ENCODE data around the gene COX19. TPM values are rescaled to one million over a fixed set of nuclear protein-coding genes. Genes with fewer than 3 reads are reported as not detected.

COX19 gene
- total and polyA plus RNA-seq, 2 donors (not counting 1 experiment from before 2014, with no cell fraction given) = 14.7 to 38.3 TPM

DNA sequence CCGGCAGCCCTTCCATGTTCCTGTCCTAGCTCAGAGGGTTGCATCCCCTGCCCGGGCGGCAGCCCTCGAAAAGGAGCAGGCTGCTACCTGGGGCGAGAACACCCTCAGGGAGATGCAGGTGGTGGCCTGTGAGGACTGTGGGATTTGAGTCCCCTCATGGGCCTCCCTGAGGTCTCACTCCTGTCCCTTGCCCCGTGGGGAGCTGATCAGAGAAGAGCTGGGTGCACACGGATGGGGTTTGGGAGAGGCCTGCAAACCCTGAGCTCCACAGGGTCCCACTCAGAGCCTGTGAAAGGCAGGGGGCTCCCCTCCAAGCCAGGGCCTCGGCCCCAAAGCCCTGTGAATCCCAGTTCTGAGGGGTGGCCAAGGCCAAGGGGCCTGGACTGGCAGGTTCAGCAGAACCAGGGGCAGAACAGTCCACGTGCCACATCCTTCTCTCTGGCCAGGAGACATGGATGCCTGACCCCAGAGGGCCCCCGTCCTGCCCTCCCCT lies 7.2 kb upstream of the COX19 start:
- Mint-ChIP-seq H3K9me3 (ENCODE audit: insufficient read depth) (no peaks in the 10 kb centered on the region), H3K27me3 (peaks cover 8% of the 10 kb centered on the region), H3K4me3 (no peak overlapping the region), H3K27ac (no peak overlapping the region), H3K4me1 (peaks cover 2% of the 10 kb centered on the region)
- DNase-seq (no peak), ATAC-seq (ENCODE audit: low read depth) (no peak)
- ChIA-PET CTCF (interaction anchor here (0.9 to 1.4 kb wide), 5 partner anchors 9 to 192 kb away, joined by 3 to 5 read pairs (median 3); no protein-coding TSS in a partner anchor), POLR2A (no interaction called here)
- Histone ChIP-seq H3K27ac (ENCODE audit: low read length in 2 of 2) (no peak overlapping the region), H3K4me2 (replicated peaks; ENCODE audit: low read depth, low read length, poor library complexity, severe bottlenecking) (no peak overlapping the region), H3K4me3 (ENCODE audit: control extremely low read depth in 1 of 5, extremely low read depth in 1 of 5, insufficient read depth in 1 of 5, low read depth in 2 of 5, low read length in 4 of 5) (no peak overlapping the region), H3K36me3 (replicated peaks in 1 of 2; ENCODE audit: control extremely low read depth in 1 of 2, control insufficient read depth in 1 of 2, extremely low read depth in 1 of 2, insufficient read depth in 2 of 2, low read length in 1 of 2) (no peaks in the 10 kb centered on the region), H3K9me3 (ENCODE audit: control extremely low read depth in 1 of 3, control insufficient read depth in 2 of 3, insufficient read depth in 1 of 3, low read length in 2 of 3) (peaks cover 0 to 7% (median 0%) of the 10 kb centered on the region in 3 donors), H4K20me1 (ENCODE audit: control insufficient read depth, insufficient read depth, low read length, poor library complexity, severe bottlenecking) (no peaks in the 10 kb centered on the region), H3K9ac (ENCODE audit: low read length) (no peak overlapping the region), H3K79me2 (ENCODE audit: control insufficient read depth, insufficient read depth, low read length) (no peaks in the 10 kb centered on the region), H3K4me1 (ENCODE audit: control insufficient read depth in 2 of 2, insufficient read depth in 2 of 2, low read length in 2 of 2) (no peaks in the 10 kb centered on the region), H2AFZ (ENCODE audit: insufficient read depth, low read depth, low read length, poor library complexity, severe bottlenecking) (no peak overlapping the region), H3K27me3 (replicated peaks in 1 of 4; ENCODE audit: control extremely low read depth in 1 of 4, control insufficient read depth in 3 of 4, insufficient read depth in 4 of 4, low read length in 3 of 4) (peaks cover 0 to 18% (median 4%) of the 10 kb centered on the region in 4 experiments)
- intact Hi-C loops (cut with micrococcal nuclease) = no loop called here
- WGBS (ENCODE audit: insufficient coverage) = 77% methylated on average over 8 of the region's 10 CpGs
- TF ChIP-seq, protein P1, sequence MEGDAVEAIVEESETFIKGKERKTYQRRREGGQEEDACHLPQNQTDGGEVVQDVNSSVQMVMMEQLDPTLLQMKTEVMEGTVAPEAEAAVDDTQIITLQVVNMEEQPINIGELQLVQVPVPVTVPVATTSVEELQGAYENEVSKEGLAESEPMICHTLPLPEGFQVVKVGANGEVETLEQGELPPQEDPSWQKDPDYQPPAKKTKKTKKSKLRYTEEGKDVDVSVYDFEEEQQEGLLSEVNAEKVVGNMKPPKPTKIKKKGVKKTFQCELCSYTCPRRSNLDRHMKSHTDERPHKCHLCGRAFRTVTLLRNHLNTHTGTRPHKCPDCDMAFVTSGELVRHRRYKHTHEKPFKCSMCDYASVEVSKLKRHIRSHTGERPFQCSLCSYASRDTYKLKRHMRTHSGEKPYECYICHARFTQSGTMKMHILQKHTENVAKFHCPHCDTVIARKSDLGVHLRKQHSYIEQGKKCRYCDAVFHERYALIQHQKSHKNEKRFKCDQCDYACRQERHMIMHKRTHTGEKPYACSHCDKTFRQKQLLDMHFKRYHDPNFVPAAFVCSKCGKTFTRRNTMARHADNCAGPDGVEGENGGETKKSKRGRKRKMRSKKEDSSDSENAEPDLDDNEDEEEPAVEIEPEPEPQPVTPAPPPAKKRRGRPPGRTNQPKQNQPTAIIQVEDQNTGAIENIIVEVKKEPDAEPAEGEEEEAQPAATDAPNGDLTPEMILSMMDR (IDR thresholded peaks at IDR 0.05) = no peak
- no peak for TF ChIP-seq EZH2 (IDR thresholded peaks at IDR 0.05; ENCODE audit: borderline replicate concordance, insufficient read depth, low read depth, low read length, poor library complexity, severe bottlenecking)

DNA sequence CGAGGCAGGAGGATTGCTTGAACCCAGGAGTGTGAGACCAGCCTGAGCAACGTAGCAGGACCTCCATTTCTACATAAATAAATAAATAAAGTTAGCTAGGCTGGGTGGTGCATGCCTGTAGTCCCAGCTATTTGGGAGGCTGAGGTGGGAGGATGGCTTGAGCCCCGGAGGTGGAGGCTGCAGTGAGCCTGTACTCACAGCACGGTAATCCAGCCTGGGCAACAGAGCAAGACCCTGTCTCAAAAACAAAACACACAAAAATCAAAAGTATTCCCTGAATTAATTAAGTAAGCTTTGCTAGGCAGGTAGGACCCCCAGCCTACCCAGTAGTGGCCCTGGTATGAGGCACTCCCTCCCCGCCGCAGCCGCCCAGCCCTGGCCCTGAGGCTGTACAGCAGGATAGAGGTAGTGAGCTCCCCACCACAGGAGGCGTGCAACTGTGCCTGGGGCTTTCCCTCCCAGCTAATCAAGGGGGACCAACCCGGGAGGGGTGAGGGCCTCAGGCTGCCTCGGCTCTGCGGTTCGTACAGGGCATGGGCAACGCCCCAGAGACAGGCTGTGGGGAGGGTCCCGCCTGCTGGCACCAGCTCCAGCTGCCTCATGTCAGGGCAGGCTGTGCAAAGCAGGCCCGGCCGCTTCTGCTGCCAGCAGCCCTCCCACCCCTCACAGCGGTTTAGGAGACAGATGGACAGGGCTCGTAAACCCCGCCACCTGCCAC lies 6.6 kb upstream of the COX19 start:
- no peak overlapping the region for H3K4me3 ChIP-seq (ENCODE audit: control extremely low read depth in 1 of 5, extremely low read depth in 1 of 5, insufficient read depth in 1 of 5, low read depth in 2 of 5, low read length in 4 of 5)
- no peaks in the 10 kb centered on the region for H3K4me1 ChIP-seq (ENCODE audit: control insufficient read depth in 2 of 2, insufficient read depth in 2 of 2, low read length in 2 of 2)
- H3K79me2 ChIP-seq (ENCODE audit: control insufficient read depth, insufficient read depth, low read length) = no peaks in the 10 kb centered on the region
- TF ChIP-seq, protein P1 (IDR thresholded peaks at IDR 0.05) = no peak
- H3K4me3 Mint-ChIP-seq = no peak overlapping the region
- H3K9me3 ChIP-seq (ENCODE audit: control extremely low read depth in 1 of 3, control insufficient read depth in 2 of 3, insufficient read depth in 1 of 3, low read length in 2 of 3) = peaks cover 0 to 7% (median 0%) of the 10 kb centered on the region in 3 donors
- H3K27ac ChIP-seq (ENCODE audit: low read length in 2 of 2) = no peak overlapping the region
- H3K27ac Mint-ChIP-seq = no peak overlapping the region
- H3K9ac ChIP-seq (ENCODE audit: low read length) = no peak overlapping the region
- H3K4me2 ChIP-seq (replicated peaks; ENCODE audit: low read depth, low read length, poor library complexity, severe bottlenecking) = no peak overlapping the region
- H3K9me3 Mint-ChIP-seq (ENCODE audit: insufficient read depth) = no peaks in the 10 kb centered on the region
- ChIA-PET CTCF (interaction anchor here (0.9 to 1.4 kb wide), 5 partner anchors 9 to 192 kb away, joined by 3 to 5 read pairs (median 3); no protein-coding TSS in a partner anchor), POLR2A (no interaction called here)
- H3K36me3 ChIP-seq (replicated peaks in 1 of 2; ENCODE audit: control extremely low read depth in 1 of 2, control insufficient read depth in 1 of 2, extremely low read depth in 1 of 2, insufficient read depth in 2 of 2, low read length in 1 of 2) = no peaks in the 10 kb centered on the region
- no peak overlapping the region for H2AFZ ChIP-seq (ENCODE audit: insufficient read depth, low read depth, low read length, poor library complexity, severe bottlenecking)
- intact Hi-C loops (cut with micrococcal nuclease) = no loop called here
- H3K4me1 Mint-ChIP-seq = peaks cover 2% of the 10 kb centered on the region
- H3K27me3 Mint-ChIP-seq = peaks cover 8% of the 10 kb centered on the region
- WGBS (ENCODE audit: insufficient coverage) = 88% methylated on average over 14 of the region's 19 CpGs
- no peaks in the 10 kb centered on the region for H4K20me1 ChIP-seq (ENCODE audit: control insufficient read depth, insufficient read depth, low read length, poor library complexity, severe bottlenecking)
- ATAC-seq (ENCODE audit: low read depth) = no peak
- peaks cover 0 to 13% (median 3%) of the 10 kb centered on the region in 4 experiments for H3K27me3 ChIP-seq (replicated peaks in 1 of 4; ENCODE audit: control extremely low read depth in 1 of 4, control insufficient read depth in 3 of 4, insufficient read depth in 4 of 4, low read length in 3 of 4)
- no peak for DNase-seq

Measured in B cell (primary cell).